ENCODE measurements around the gene GPN2. TPM values are rescaled to one million over a fixed set of nuclear protein-coding genes. Genes with fewer than 3 reads are reported as not detected.
A peak's percentile ranks its signal among the peaks of the same experiment; 100 is the strongest.

Gene GPN2
- total and polyA plus RNA-seq, 2 donors (not counting 1 experiment from before 2014, with no cell fraction given) = 15.2 to 43.5 TPM

DNA sequence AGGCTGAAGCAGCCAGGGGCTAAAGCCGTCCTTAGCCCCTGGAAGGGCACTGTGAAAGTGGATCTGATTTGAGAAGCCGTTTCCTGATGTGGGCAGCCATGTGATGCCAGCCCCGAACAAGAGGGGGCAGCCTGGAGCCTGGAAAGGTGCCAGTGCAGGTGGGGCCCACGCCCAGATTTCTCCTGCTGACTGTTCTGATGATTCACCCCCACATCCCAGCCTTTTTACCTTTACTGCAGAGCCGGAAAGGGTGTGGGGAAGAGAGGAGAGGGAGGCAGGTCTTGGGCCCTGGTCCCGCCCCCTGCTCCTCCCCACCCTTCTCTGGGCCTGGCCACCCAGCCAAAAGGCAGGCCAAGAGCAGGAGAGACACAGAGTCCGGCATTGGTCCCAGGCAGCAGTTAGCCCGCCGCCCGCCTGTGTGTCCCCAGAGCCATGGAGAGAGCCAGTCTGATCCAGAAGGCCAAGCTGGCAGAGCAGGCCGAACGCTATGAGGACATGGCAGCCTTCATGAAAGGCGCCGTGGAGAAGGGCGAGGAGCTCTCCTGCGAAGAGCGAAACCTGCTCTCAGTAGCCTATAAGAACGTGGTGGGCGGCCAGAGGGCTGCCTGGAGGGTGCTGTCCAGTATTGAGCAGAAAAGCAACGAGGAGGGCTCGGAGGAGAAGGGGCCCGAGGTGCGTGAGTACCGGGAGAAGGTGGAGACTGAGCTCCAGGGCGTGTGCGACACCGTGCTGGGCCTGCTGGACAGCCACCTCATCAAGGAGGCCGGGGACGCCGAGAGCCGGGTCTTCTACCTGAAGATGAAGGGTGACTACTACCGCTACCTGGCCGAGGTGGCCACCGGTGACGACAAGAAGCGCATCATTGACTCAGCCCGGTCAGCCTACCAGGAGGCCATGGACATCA, 27.1 kb downstream of the GPN2 start, which contains the start of gene SFN:
Gene SFN, plus strand, starts transcription at position 369 of the 904 bp plus-strand sequence. Its CDS starts 64 bp downstream, at position 433.
- ATAC-seq (ENCODE audit: low read depth) = no peak
- peaks cover 20% of the 10 kb centered on the region for H3K4me1 Mint-ChIP-seq
- H3K4me3 Mint-ChIP-seq = peak within 1 kb of the TSS; percentile 94
- Histone ChIP-seq H3K4me2 (replicated peaks; ENCODE audit: low read depth, low read length, poor library complexity, severe bottlenecking) (peak within 1 kb of the TSS; percentile 95), H3K4me3 (ENCODE audit: control extremely low read depth in 1 of 5, extremely low read depth in 1 of 5, insufficient read depth in 1 of 5, low read depth in 2 of 5, low read length in 4 of 5) (peak within 1 kb of the TSS in 4 of 5 experiments; percentile 80 to 99 (median 94)), H3K27ac (ENCODE audit: low read length in 2 of 2) (peak within 1 kb of the TSS; percentile 75 to 90), H3K4me1 (ENCODE audit: control insufficient read depth in 2 of 2, insufficient read depth in 2 of 2, low read length in 2 of 2) (peaks cover 9 to 25% of the 10 kb centered on the region in 2 donors), H3K9ac (ENCODE audit: low read length) (peak within 1 kb of the TSS; percentile 99), H2AFZ (ENCODE audit: insufficient read depth, low read depth, low read length, poor library complexity, severe bottlenecking) (peak within 1 kb of the TSS; percentile 99), H3K9me3 (ENCODE audit: control extremely low read depth in 1 of 3, control insufficient read depth in 2 of 3, insufficient read depth in 1 of 3, low read length in 2 of 3) (no peaks in the 10 kb centered on the region), H3K36me3 (replicated peaks in 1 of 2; ENCODE audit: control extremely low read depth in 1 of 2, control insufficient read depth in 1 of 2, extremely low read depth in 1 of 2, insufficient read depth in 2 of 2, low read length in 1 of 2) (no peaks in the 10 kb centered on the region), H4K20me1 (ENCODE audit: control insufficient read depth, insufficient read depth, low read length, poor library complexity, severe bottlenecking) (no peaks in the 10 kb centered on the region), H3K27me3 (replicated peaks in 1 of 4; ENCODE audit: control extremely low read depth in 1 of 4, control insufficient read depth in 3 of 4, insufficient read depth in 4 of 4, low read length in 3 of 4) (no peaks in the 10 kb centered on the region), H3K79me2 (ENCODE audit: control insufficient read depth, insufficient read depth, low read length) (no peaks in the 10 kb centered on the region)
- H3K9me3 Mint-ChIP-seq (ENCODE audit: insufficient read depth) = no peaks in the 10 kb centered on the region
- peak; percentile 43 for DNase-seq
- ChIA-PET CTCF (interaction anchor here (0.7 to 2.1 kb wide), 3 partner anchors 11 to 27 kb away, joined by 3 to 8 read pairs (median 4); partner anchors contain the start of gene GPN2), POLR2A (interaction anchor here (1.3 kb wide), 1 partner anchor 27 kb away, joined by 4 read pairs; the partner anchor contains the start of gene GPN2)
- 97% methylated on average over 31 of the region's 37 CpGs for WGBS (ENCODE audit: insufficient coverage)
- peak within 1 kb of the TSS; percentile 89 for H3K27ac Mint-ChIP-seq
- TF ChIP-seq, protein P1, sequence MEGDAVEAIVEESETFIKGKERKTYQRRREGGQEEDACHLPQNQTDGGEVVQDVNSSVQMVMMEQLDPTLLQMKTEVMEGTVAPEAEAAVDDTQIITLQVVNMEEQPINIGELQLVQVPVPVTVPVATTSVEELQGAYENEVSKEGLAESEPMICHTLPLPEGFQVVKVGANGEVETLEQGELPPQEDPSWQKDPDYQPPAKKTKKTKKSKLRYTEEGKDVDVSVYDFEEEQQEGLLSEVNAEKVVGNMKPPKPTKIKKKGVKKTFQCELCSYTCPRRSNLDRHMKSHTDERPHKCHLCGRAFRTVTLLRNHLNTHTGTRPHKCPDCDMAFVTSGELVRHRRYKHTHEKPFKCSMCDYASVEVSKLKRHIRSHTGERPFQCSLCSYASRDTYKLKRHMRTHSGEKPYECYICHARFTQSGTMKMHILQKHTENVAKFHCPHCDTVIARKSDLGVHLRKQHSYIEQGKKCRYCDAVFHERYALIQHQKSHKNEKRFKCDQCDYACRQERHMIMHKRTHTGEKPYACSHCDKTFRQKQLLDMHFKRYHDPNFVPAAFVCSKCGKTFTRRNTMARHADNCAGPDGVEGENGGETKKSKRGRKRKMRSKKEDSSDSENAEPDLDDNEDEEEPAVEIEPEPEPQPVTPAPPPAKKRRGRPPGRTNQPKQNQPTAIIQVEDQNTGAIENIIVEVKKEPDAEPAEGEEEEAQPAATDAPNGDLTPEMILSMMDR (IDR thresholded peaks at IDR 0.05) = no peak
- TF ChIP-seq EZH2 (IDR thresholded peaks at IDR 0.05; ENCODE audit: borderline replicate concordance, insufficient read depth, low read depth, low read length, poor library complexity, severe bottlenecking) = no peak
- intact Hi-C loops (cut with micrococcal nuclease) = no loop called here
- no peaks in the 10 kb centered on the region for H3K27me3 Mint-ChIP-seq

All from B cell (primary cell).